HG03571 (cell line): ENCODE data around the gene MTG1.

Experiments
- ATAC-seq: cut with Tn5 transposase; IDR thresholded peaks from one replicate; pipeline ENCODE4 v1.9.1; 2021; ENCODE audit not compliant: unreplicated experiment

MTG1 gene

GRCh38 chr10:133445268-133445732 lies 51.3 kb downstream of the MTG1 start:
- no peak for ATAC-seq

GRCh38 chr10:133445751-133446708 lies 52.1 kb downstream of the MTG1 start:
- ATAC-seq: no peak

GRCh38 chr10:133446979-133447378 lies 53.0 kb downstream of the MTG1 start:
- ATAC-seq: no peak

- ATAC-seq: no peak
Observed at GRCh38 chr10:133448120-133448519, 54.2 kb downstream of the MTG1 start.

- no peak for ATAC-seq
Observed at GRCh38 chr10:133451346-133451745, 57.4 kb downstream of the MTG1 start.

- ATAC-seq: no peak
Observed at GRCh38 chr10:133452453-133452852, 58.5 kb downstream of the MTG1 start.

GRCh38 chr10:133453516-133454203 lies 59.7 kb downstream of the MTG1 start, which contains the start of gene SCART1:
TSS of gene SCART1 (plus strand) at chr10:133453945. CDS start at chr10:133453998, 53 bp downstream.
- no peak for ATAC-seq

GRCh38 chr10:133454204-133454893 lies 60.4 kb downstream of the MTG1 start:
- no peak for ATAC-seq

- no peak for ATAC-seq
Observed at GRCh38 chr10:133455196-133455595, 61.2 kb downstream of the MTG1 start.

- no peak for ATAC-seq
Observed at GRCh38 chr10:133455611-133456031, 61.7 kb downstream of the MTG1 start.

- no peak for ATAC-seq
Observed at GRCh38 chr10:133456041-133456951, 62.3 kb downstream of the MTG1 start.

- no peak for ATAC-seq
Observed at GRCh38 chr10:133457100-133457841, 63.3 kb downstream of the MTG1 start.

- no peak for ATAC-seq
Observed at GRCh38 chr10:133458021-133458709, 64.2 kb downstream of the MTG1 start.

GRCh38 chr10:133458710-133459453 lies 64.9 kb downstream of the MTG1 start:
- no peak for ATAC-seq

GRCh38 chr10:133459454-133460207 lies 65.7 kb downstream of the MTG1 start:
- no peak for ATAC-seq

- ATAC-seq: no peak
Observed at GRCh38 chr10:133460208-133460769, 66.3 kb downstream of the MTG1 start.

GRCh38 chr10:133461027-133461426 lies 67.1 kb downstream of the MTG1 start:
- no peak for ATAC-seq
